T-helper 2 cell treated with Interferon-gamma antibody and Interleukin-4, amounts not matched to agents 100 ng/mL and 5 ng/mL, for 36 hours (primary cell): Measurements from ENCODE around the gene TMEM204. TPM values are rescaled to one million over a fixed set of nuclear protein-coding genes. Genes with fewer than 3 reads are reported as not detected.

Experiments
- intact Hi-C: fragments of 100-400 bp; cut with micrococcal nuclease; formaldehyde crosslinking; loops from one replicate; pipeline ENCODE4 v1.15.1; 2023
- total RNA-seq: library from RNA; stranded (reverse); gene quantifications from 2 replicates; pipeline ENCODE4 v1.2.3, GENCODE V29; 2022

Gene TMEM204
- total RNA-seq, 1 donor from 2014 or later = 40.3 TPM

GRCh38 chr16:1518626-1519135, 14.8 kb upstream of the TMEM204 start:
- intact Hi-C loops = no loop called here

- intact Hi-C loops = no loop called here
These were observed 13.6 kb upstream of the TMEM204 start for GRCh38 chr16:1519831-1520230.

GRCh38 chr16:1520461-1520860, 13.0 kb upstream of the TMEM204 start:
- intact Hi-C loops = no loop called here

- intact Hi-C loops = no loop called here
These were observed 9.8 kb upstream of the TMEM204 start for GRCh38 chr16:1523581-1524245.

- intact Hi-C loops = no loop called here
These were observed 9.1 kb upstream of the TMEM204 start for GRCh38 chr16:1524366-1524765.

GRCh38 chr16:1525871-1526607, 7.4 kb upstream of the TMEM204 start:
- intact Hi-C loops = no loop called here

- intact Hi-C loops = no loop called here
These were observed 6.6 kb upstream of the TMEM204 start for GRCh38 chr16:1526608-1527555.

- intact Hi-C loops = no loop called here
These were observed 5.3 kb upstream of the TMEM204 start for GRCh38 chr16:1527836-1528811.

- intact Hi-C loops = no loop called here
These were observed 4.4 kb upstream of the TMEM204 start for GRCh38 chr16:1528921-1529537.

- intact Hi-C loops = loop anchor here (5.0 kb wide), 1 partner anchor 53 kb away; the partner anchor contains the start of gene CLCN7
These were observed 3.0 kb upstream of the TMEM204 start for GRCh38 chr16:1530349-1530882.

- intact Hi-C loops = loop anchor here (5.0 kb wide), 1 partner anchor 54 kb away; the partner anchor contains the start of gene CLCN7
These were observed 2.4 kb upstream of the TMEM204 start for GRCh38 chr16:1530883-1531637.

- intact Hi-C loops = loop anchor here (5.0 kb wide), 1 partner anchor 54 kb away; the partner anchor contains the start of gene CLCN7
These were observed 1.9 kb upstream of the TMEM204 start for GRCh38 chr16:1531638-1531910.

GRCh38 chr16:1532081-1532760, 1.2 kb upstream of the TMEM204 start:
- intact Hi-C loops = loop anchor here (5.0 kb wide), 1 partner anchor 55 kb away; the partner anchor contains the start of gene CLCN7

- intact Hi-C loops = loop anchor here (5.0 kb wide), 1 partner anchor 55 kb away; the partner anchor contains the start of gene CLCN7
These were observed 695 bp upstream of the TMEM204 start for GRCh38 chr16:1532771-1533170.

- intact Hi-C loops = loop anchor here (1.0 to 5.0 kb wide), 3 partner anchors 9 to 112 kb away; partner anchors contain the start of genes CLCN7 and UQCC4
These were observed 855 bp downstream of the TMEM204 start for GRCh38 chr16:1534021-1535020.

GRCh38 chr16:1535391-1536291, 2.2 kb downstream of the TMEM204 start:
- intact Hi-C loops = loop anchor here (1.0 to 5.0 kb wide), 2 partner anchors 8 to 113 kb away; partner anchors contain the start of gene UQCC4
